HepG2 (cell line): ENCODE results near the gene IL4I1. TPM values are rescaled to one million over a fixed set of nuclear protein-coding genes. Genes with fewer than 3 reads are reported as not detected.

Experiments
- ATAC-seq: fragments of 200-7000 bp; cut with Tn5 transposase; 3 replicates; pipeline ENCODE4 v1.9.1; 2020; ENCODE audit warnings: mild to moderate bottlenecking, moderate library complexity
- BruUV-seq: library from RNA; stranded (reverse); fragments of 400-500 nt; replicated peaks from 2 replicates; lab custom pipeline; 2021; lab: Mats Ljungman, UMichigan
- CTCF ChIA-PET: fragments of 300-600 bp; formaldehyde crosslinking; extraction: SDS; loops from one replicate; lab custom pipeline; 2021; ENCODE audit warnings: low total read pairs, inconsistent platforms, low intra/inter-chr PET ratio; lab: Yijun Ruan, JAX
- POLR2A ChIA-PET: fragments of 350-600 bp; sonication (Branson Sonifier 250); formaldehyde crosslinking; loops from one replicate; lab custom pipeline; 2020; ENCODE audit warnings: antibody characterized with exemption, inconsistent platforms; lab: Yijun Ruan, JAX
- DNase-seq: peaks from one replicate; pipeline ENCODE4 v3.0.0-alpha.2; 2015; ENCODE audit warnings: low spot score
- FAIRE-seq: peaks from 3 replicates; lab custom pipeline; 2011; peaks lifted over from hg19 to GRCh38; lab: Jason Lieb, UNC
- H2AFZ ChIP-seq: one replicate; pipeline ENCODE4 v1.6.1; 2011; ENCODE audit warnings: low read length, inconsistent platforms
- H3K27ac ChIP-seq: fragments of 300-600 bp; 3 replicates; pipeline ENCODE4 v1.8.0; 2011; ENCODE audit warnings: mixed run types, mild to moderate bottlenecking, mixed read lengths, low read length, inconsistent platforms; ENCODE audit not compliant: insufficient read depth; ENCODE audit errors: extremely low read length
- H3K27me3 ChIP-seq, 2 experiments: fragments of 200-600 bp in 1 of 2; 2 replicates in 1 of 2; 3 replicates in 1 of 2; pipeline versions ENCODE4 v1.6.0 to v1.8.0; 2011; ENCODE audit warnings: low read length in 2 of 2, mild to moderate bottlenecking in 2 of 2, moderate library complexity in 2 of 2, inconsistent platforms in 1 of 2; ENCODE audit not compliant: insufficient read depth in 2 of 2, control insufficient read depth in 1 of 2
- H3K36me3 ChIP-seq, 2 experiments: fragments of 200-600 bp in 1 of 2; replicated peaks in 1 of 2; 2 replicates in 1 of 2; 3 replicates in 1 of 2; pipeline versions ENCODE4 v1.5.1 to v1.8.0; 2011; ENCODE audit warnings: low read length in 2 of 2, inconsistent platforms in 1 of 2; ENCODE audit not compliant: insufficient read depth in 2 of 2, control insufficient read depth in 1 of 2
- H3K4me1 ChIP-seq: 2 replicates; pipeline ENCODE4 v1.5.1; 2012; ENCODE audit warnings: low read length, inconsistent platforms; ENCODE audit not compliant: insufficient read depth
- H3K4me2 ChIP-seq: 2 replicates; pipeline ENCODE4 v1.6.0; 2011; ENCODE audit warnings: low read depth, low read length, inconsistent platforms
- H3K4me3 ChIP-seq, 3 experiments: fragments of 200-600 bp in 1 of 3; sonication (generic), shearing (Covaris generic) in 1 of 3; replicated peaks in 1 of 3; 2 replicates each; pipeline ENCODE4 v1.5.1; 2011 to 2016; ENCODE audit warnings: low read length in 3 of 3, inconsistent platforms in 2 of 3, low read depth in 2 of 3, mild to moderate bottlenecking in 2 of 3, control low read depth in 1 of 3, mixed read lengths in 1 of 3; ENCODE audit not compliant: insufficient read depth in 1 of 3
- H3K79me2 ChIP-seq: one replicate; pipeline ENCODE4 v1.6.1; 2011; ENCODE audit warnings: low read length, inconsistent platforms; ENCODE audit not compliant: insufficient read depth
- H3K9ac ChIP-seq: 2 replicates; pipeline ENCODE4 v1.6.0; 2011; ENCODE audit warnings: mild to moderate bottlenecking, low read depth, low read length, inconsistent platforms; ENCODE audit not compliant: insufficient read depth
- H3K9me3 ChIP-seq: 2 replicates; pipeline ENCODE4 v1.5.1; 2012; ENCODE audit warnings: mild to moderate bottlenecking, low read length
- H4K20me1 ChIP-seq: 2 replicates; pipeline ENCODE4 v1.6.0; 2011; ENCODE audit warnings: inconsistent platforms, mild to moderate bottlenecking, low read length, moderate library complexity; ENCODE audit not compliant: insufficient read depth
- ADNP ChIP-seq: sonication (generic); formaldehyde crosslinking; IDR thresholded peaks from 2 replicates; pipeline ENCODE4 v1.4.0; 2020; ENCODE audit warnings: missing genetic modification reagents
- AGO1 ChIP-seq: fragments of 200-400 bp; formaldehyde crosslinking; IDR thresholded peaks from 2 replicates; pipeline ENCODE4 v1.6.1; 2017; ENCODE audit warnings: mild to moderate bottlenecking, low read depth, low read length, moderate library complexity; ENCODE audit not compliant: poor library complexity, severe bottlenecking
- AGO2 ChIP-seq: fragments of 200-400 bp; formaldehyde crosslinking; optimal IDR thresholded peaks from 2 replicates; pipeline ENCODE3; 2017; ENCODE audit warnings: mild to moderate bottlenecking, low read depth, low read length, moderate library complexity
- AKAP8 ChIP-seq: sonication (generic); formaldehyde crosslinking; IDR thresholded peaks from 2 replicates; pipeline ENCODE4 v1.5.1; 2020; ENCODE audit warnings: mild to moderate bottlenecking, missing genetic modification reagents
- GMEB1 ChIP-seq: sonication (generic); formaldehyde crosslinking; IDR thresholded peaks from 2 replicates; pipeline ENCODE4 v1.5.1; 2020; ENCODE audit warnings: missing genetic modification reagents, mild to moderate bottlenecking, borderline replicate concordance
- NCOA1 ChIP-seq: sonication (generic); formaldehyde crosslinking; IDR thresholded peaks from 2 replicates; pipeline ENCODE4 v1.9.0; 2021; ENCODE audit warnings: missing genetic modification reagents
- RBFOX2 ChIP-seq: fragments of 200-400 bp; formaldehyde crosslinking; IDR thresholded peaks from 2 replicates; pipeline ENCODE4 v1.6.1; 2017; ENCODE audit warnings: low read depth, mild to moderate bottlenecking, low read length
- ZBTB38 ChIP-seq: sonication (generic); formaldehyde crosslinking; IDR thresholded peaks from 2 replicates; pipeline ENCODE4 v1.5.1; 2020; ENCODE audit warnings: mild to moderate bottlenecking, missing genetic modification reagents
- ZNF598 ChIP-seq: sonication (generic); formaldehyde crosslinking; IDR thresholded peaks from 2 replicates; pipeline ENCODE4 v1.5.1; 2020; ENCODE audit warnings: mild to moderate bottlenecking, missing genetic modification reagents, borderline replicate concordance
- ZNF687 ChIP-seq: sonication (generic); formaldehyde crosslinking; IDR thresholded peaks from 2 replicates; pipeline ENCODE4 v1.5.1; 2020; ENCODE audit warnings: mild to moderate bottlenecking, missing genetic modification reagents, moderate library complexity
- ZNF710 ChIP-seq: sonication (generic); formaldehyde crosslinking; IDR thresholded peaks from 2 replicates; pipeline ENCODE4 v1.5.0; 2020; ENCODE audit warnings: mild to moderate bottlenecking, missing genetic modification reagents, borderline replicate concordance
- ZSCAN22 ChIP-seq: sonication (generic); formaldehyde crosslinking; IDR thresholded peaks from 2 replicates; pipeline ENCODE4 v1.4.0; 2020; ENCODE audit warnings: mild to moderate bottlenecking, missing genetic modification reagents
- WGBS: methylation state at CpG from one replicate; pipeline ENCODE4 v1.1.6; 2017; ENCODE audit warnings: low lambda C conversion rate; 5-methylcytosine and 5-hydroxymethylcytosine counted together
- in situ Hi-C: cut with HindIII; loops from 2 replicates; pipeline ENCODE4 v1.10.0; 2017; ENCODE audit warnings: low pct_unique_long_range_greater_than_20kb; ENCODE audit not compliant: extremely low pct_ligation_motif_present
- intact Hi-C: fragments of 100-400 bp; cut with micrococcal nuclease; formaldehyde crosslinking; loops from one replicate; pipeline ENCODE4 v1.10.0; 2022; ENCODE audit not compliant: unreplicated experiment
- polyA plus RNA-seq, 8 experiments: library from polyadenylated mRNA; depleted of rRNA in 3 of 8; stranded (reverse) in 7 of 8; unstranded in 1 of 8; fragments of >200 nt; fragmentation: Illumina TruSeq in 4 of 8; extraction: Trizol in 4 of 8; gene quantifications; 2 replicates each; pipeline versions ENCODE4 v1.2.1 to v1.2.3, GENCODE V29; 2011 to 2016; ENCODE audit warnings: low read depth in 4 of 8, missing spikeins in 1 of 8, mixed read lengths in 1 of 8; ENCODE audit not compliant: insufficient read depth in 1 of 8
- total RNA-seq, 5 experiments: library from RNA; depleted of rRNA; stranded (reverse); fragments of >200 nt; fragmentation: Illumina TruSeq; extraction: Trizol; gene quantifications; 2 replicates each; pipeline ENCODE4 v1.2.3, GENCODE V29; 2016; ENCODE audit warnings: low read depth in 1 of 5

The IL4I1 gene
- total and polyA plus RNA-seq, 2 of the 13 experiments (the other 11 are each of a cell fraction or from before 2014, with no cell fraction given): not detected

- ATAC-seq (no peak), DNase-seq (no peak), FAIRE-seq (no peak)
- Histone ChIP-seq H3K27me3 (no peaks in the 10 kb centered on the region; a peak in 1 of 5 replicates), H3K4me3 (no peak overlapping the region), H3K9ac (no peak overlapping the region), H3K27ac (no peak overlapping the region), H2AFZ (no peak overlapping the region), H4K20me1 (peaks cover 6% of the 10 kb centered on the region), H3K4me2 (no peak overlapping the region), H3K79me2 (peaks cover 16% of the 10 kb centered on the region), H3K9me3 (no peaks in the 10 kb centered on the region), H3K36me3 (peaks cover 26 to 60% of the 10 kb centered on the region in 2 experiments), H3K4me1 (peaks cover 27% of the 10 kb centered on the region)
- ChIA-PET CTCF (no interaction called here), POLR2A (interaction anchor here (1.1 to 1.3 kb wide), 2 partner anchors 8 to 11 kb away, joined by 3 to 4 read pairs; no protein-coding TSS in a partner anchor)
- in situ Hi-C loops: no loop called here
- 97% methylated on average over 40 of the region's 60 CpGs for WGBS
- intact Hi-C loops: no loop called here
- no TSS peak for BruUV-seq
- TF ChIP-seq ZNF710 (CRISPR knock-in tag) (no peak), AGO2 (peak; percentile 54), NCOA1 (CRISPR knock-in tag) (no peak), ZSCAN22 (no peak), ZBTB38 (CRISPR knock-in tag) (peak; percentile 61; the same call in 1 of the 2 replicates), GMEB1 (no peak), RBFOX2 (peak; percentile 62; the same call in 1 of the 2 replicates), AGO1 (peak; percentile 36), ZNF687 (CRISPR knock-in tag) (0 out of 2 replicates have a peak, but pooled peaks have one; percentile 9), ADNP (no peak), ZNF598 (CRISPR knock-in tag) (no peak), AKAP8 (CRISPR knock-in tag) (peak; percentile 70; the same call in 1 of the 2 replicates)
These were observed 34.9 kb downstream of the IL4I1 start for GRCh38 chr19:49861541-49862378.
